GM19395 (cell line): ENCODE data around the gene TRIM9.
"Not testable (repeated sequence)": the region's sequence is repeated elsewhere in the genome, so short reads cannot be mapped to it uniquely, and the experiment has no call there.

Experiments
- ATAC-seq: cut with Tn5 transposase; IDR thresholded peaks from one replicate; pipeline ENCODE4 v1.9.1; 2021; ENCODE audit warnings: mild to moderate bottlenecking, moderate library complexity; ENCODE audit not compliant: unreplicated experiment

Gene TRIM9

GRCh38 chr14:51006324-51006723, 88.6 kb downstream of the TRIM9 start:
- ATAC-seq, result no peak

GRCh38 chr14:51004801-51005526, 89.9 kb downstream of the TRIM9 start:
- ATAC-seq, result no peak

- ATAC-seq, result no peak
These were observed 90.5 kb downstream of the TRIM9 start for GRCh38 chr14:51004352-51004800.

GRCh38 chr14:51002406-51002999, 92.4 kb downstream of the TRIM9 start:
- ATAC-seq, result no peak

GRCh38 chr14:51000566-51000965, 94.3 kb downstream of the TRIM9 start:
- no peak for ATAC-seq

- ATAC-seq, result no peak
These were observed 95.2 kb downstream of the TRIM9 start for GRCh38 chr14:50999726-51000125.

- ATAC-seq, result no peak
These were observed 96.3 kb downstream of the TRIM9 start for GRCh38 chr14:50998612-50999011.

GRCh38 chr14:50997712-50998111, 97.2 kb downstream of the TRIM9 start:
- no peak for ATAC-seq

GRCh38 chr14:50994158-50994557, 100.7 kb downstream of the TRIM9 start:
- not testable (repeated sequence) for ATAC-seq

GRCh38 chr14:50985859-50986331, 109.0 kb downstream of the TRIM9 start:
- no peak for ATAC-seq

GRCh38 chr14:50985124-50985858, 109.6 kb downstream of the TRIM9 start:
- no peak for ATAC-seq

GRCh38 chr14:50984036-50984710, 110.7 kb downstream of the TRIM9 start:
- no peak for ATAC-seq

- ATAC-seq, result no peak
These were observed 114.7 kb downstream of the TRIM9 start for GRCh38 chr14:50979941-50980850.

- peak; percentile 94 for ATAC-seq
These were observed 116.0 kb downstream of the TRIM9 start for GRCh38 chr14:50978888-50979287.

GRCh38 chr14:50978529-50978871, 116.4 kb downstream of the TRIM9 start:
- no peak for ATAC-seq

- ATAC-seq, result no peak
These were observed 116.9 kb downstream of the TRIM9 start for GRCh38 chr14:50977863-50978528.

GRCh38 chr14:50974118-50974517, 120.8 kb downstream of the TRIM9 start:
- ATAC-seq, result no peak

GRCh38 chr14:50972734-50973133, 122.2 kb downstream of the TRIM9 start:
- ATAC-seq, result no peak

GRCh38 chr14:50970886-50971781, 123.8 kb downstream of the TRIM9 start:
- no peak for ATAC-seq
